Lower leg skin (tissue), 4 donors: ENCODE results near the gene TARDBP. TPM values are rescaled to one million over a fixed set of nuclear protein-coding genes. Genes with fewer than 3 reads are reported as not detected.

Experiments
- DNase-seq, 2 donors: peaks; one replicate each; pipeline ENCODE4 v3.0.0-alpha.2; 2019; ENCODE audit warnings: low spot score in 2 of 2
- H3K4me3 ChIP-seq: fragments of 200-600 bp; sonication (generic); 2 replicates; pipeline ENCODE4 v1.5.1; 2017; ENCODE audit warnings: mild to moderate bottlenecking, low read depth; ENCODE audit not compliant: poor library complexity, severe bottlenecking
- POLR2A ChIP-seq, 2 donors: fragments of 450-650 bp; IDR thresholded peaks; one replicate each; pipeline ENCODE4 v1.6.1; 2016 to 2017; ENCODE audit warnings: antibody characterized with exemption in 2 of 2, mild to moderate bottlenecking in 1 of 2, moderate library complexity in 1 of 2
- WGBS, 2 donors: methylation state at CpG; one replicate each; pipeline ENCODE4 v1.1.5; 2018; 5-methylcytosine and 5-hydroxymethylcytosine counted together
- intact Hi-C: fragments of 100-400 bp; cut with DNase I; formaldehyde crosslinking; loops from one replicate; pipeline ENCODE4 v1.15.0; 2023; ENCODE audit warnings: low total_unique reads
- total RNA-seq, 4 donors: library from RNA; depleted of rRNA; stranded (reverse); fragments of >200 nt; gene quantifications; one replicate each; pipeline ENCODE4 v1.1.0, GENCODE V29; 2016
- TF ChIP-seq, protein P1 (sequence below), 3 donors: fragments of 450-650 bp; IDR thresholded peaks; one replicate each; pipeline ENCODE4 v1.5.1; 2016; ENCODE audit warnings: antibody characterized with exemption in 3 of 3, mild to moderate bottlenecking in 3 of 3, moderate library complexity in 2 of 3

The TARDBP gene
- total RNA-seq, 4 donors from 2014 or later = 63.5 to 169 (median 125) TPM

DNA sequence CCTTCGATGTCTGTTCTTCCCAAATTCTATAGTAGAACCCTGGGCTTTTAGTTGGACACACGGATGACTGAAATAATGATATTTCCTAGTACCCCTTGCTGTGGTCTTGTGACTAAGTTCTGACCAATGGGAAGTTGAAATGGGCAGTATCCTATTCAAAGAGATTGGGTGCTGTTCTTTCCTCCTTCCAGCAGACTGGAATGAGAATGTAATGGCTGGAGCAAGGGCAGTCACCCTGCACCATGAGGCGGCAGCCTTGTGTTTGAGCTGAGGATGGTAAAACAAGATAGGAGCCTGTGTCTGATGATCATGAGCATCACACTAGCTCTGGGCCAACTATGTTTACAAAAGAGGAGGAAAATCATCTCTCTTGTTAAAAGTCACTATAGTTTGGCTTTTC is 52.5 kb downstream of the TARDBP start:
- no peak for TF ChIP-seq POLR2A (IDR thresholded peaks at IDR 0.05)
- intact Hi-C loops = no loop called here
- DNase-seq = peak in 1 of 2 donors; percentile 34
- 94 to 99% methylated on average over 3 of the region's 3 CpGs for WGBS, 2 donors
- H3K4me3 ChIP-seq = no peak overlapping the region

DNA sequence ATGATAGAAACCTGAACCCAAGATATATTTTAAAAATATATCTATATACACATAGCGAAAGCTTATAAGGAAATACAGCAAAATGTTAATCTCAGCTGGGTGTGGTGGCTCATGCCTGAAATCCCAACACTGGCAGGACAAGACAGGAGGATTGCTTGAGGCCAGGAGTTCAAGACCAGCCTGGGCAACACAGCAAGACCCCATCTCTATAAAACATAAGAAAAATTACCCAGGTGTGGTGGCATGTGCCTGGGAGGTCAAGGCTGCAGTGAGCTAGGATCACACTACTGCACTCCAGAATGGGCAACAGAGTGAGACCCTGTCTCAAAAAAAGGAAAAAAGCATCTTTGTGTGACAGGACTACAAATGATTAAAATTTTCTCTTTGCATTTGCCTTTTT is 53.3 kb downstream of the TARDBP start:
- intact Hi-C loops = no loop called here
- no peak overlapping the region for H3K4me3 ChIP-seq
- 100% methylated on average over 1 of the region's 1 CpG for WGBS, 2 donors
- DNase-seq = peak in 1 of 2 donors; percentile 14
- TF ChIP-seq POLR2A (IDR thresholded peaks at IDR 0.05) = no peak
- TF ChIP-seq, protein P1, sequence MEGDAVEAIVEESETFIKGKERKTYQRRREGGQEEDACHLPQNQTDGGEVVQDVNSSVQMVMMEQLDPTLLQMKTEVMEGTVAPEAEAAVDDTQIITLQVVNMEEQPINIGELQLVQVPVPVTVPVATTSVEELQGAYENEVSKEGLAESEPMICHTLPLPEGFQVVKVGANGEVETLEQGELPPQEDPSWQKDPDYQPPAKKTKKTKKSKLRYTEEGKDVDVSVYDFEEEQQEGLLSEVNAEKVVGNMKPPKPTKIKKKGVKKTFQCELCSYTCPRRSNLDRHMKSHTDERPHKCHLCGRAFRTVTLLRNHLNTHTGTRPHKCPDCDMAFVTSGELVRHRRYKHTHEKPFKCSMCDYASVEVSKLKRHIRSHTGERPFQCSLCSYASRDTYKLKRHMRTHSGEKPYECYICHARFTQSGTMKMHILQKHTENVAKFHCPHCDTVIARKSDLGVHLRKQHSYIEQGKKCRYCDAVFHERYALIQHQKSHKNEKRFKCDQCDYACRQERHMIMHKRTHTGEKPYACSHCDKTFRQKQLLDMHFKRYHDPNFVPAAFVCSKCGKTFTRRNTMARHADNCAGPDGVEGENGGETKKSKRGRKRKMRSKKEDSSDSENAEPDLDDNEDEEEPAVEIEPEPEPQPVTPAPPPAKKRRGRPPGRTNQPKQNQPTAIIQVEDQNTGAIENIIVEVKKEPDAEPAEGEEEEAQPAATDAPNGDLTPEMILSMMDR (IDR thresholded peaks at IDR 0.05) = no peak

DNA sequence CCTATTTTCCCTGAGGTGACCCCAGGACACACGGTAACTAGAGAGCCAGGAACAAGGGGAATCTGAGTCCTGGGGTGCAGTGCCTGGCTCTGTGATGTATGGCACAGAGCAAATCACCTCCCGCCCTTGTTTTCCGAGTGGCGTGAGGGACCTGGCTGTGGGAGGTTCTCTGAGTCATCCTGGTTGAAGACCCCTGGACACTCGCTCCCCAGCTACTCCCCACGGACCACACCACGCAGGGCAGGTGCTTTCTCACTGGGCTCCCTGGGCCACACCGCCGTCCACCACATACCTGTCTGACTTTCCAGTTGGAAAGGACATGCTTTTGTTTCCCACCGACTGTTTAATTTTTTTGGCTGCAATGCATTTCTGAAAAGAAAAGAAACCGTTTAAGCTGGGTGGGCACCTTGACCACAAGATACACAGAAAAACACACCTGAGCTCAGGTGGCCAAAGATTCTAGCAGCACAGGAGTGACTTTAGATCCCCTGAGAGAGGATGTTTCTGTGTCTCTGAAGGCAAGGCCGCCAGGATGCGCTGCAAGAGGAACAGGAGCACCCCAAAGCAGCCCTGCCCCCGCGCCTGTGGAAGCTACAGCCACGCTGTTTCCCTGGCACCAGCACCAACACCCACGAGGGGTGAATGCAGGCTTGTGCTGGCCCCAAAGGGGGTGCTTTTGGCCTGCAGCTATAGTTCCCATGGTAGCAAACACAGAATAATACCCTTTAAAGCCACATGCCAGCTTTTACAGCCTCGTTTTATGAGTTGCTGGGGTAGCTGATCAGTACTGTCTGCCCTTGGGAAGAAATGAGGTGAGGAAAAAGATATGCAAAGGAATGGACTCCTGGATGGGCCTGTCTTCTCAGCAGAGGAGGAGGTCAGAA is 55.5 kb downstream of the TARDBP start:
- H3K4me3 ChIP-seq = no peak overlapping the region
- intact Hi-C loops = no loop called here
- TF ChIP-seq, protein P1 (IDR thresholded peaks at IDR 0.05) = no peak
- no peak for TF ChIP-seq POLR2A (IDR thresholded peaks at IDR 0.05)
- DNase-seq = peak in 1 of 2 donors; percentile 81
- 77 to 85% methylated on average over 18 of the region's 18 CpGs for WGBS, 2 donors

DNA sequence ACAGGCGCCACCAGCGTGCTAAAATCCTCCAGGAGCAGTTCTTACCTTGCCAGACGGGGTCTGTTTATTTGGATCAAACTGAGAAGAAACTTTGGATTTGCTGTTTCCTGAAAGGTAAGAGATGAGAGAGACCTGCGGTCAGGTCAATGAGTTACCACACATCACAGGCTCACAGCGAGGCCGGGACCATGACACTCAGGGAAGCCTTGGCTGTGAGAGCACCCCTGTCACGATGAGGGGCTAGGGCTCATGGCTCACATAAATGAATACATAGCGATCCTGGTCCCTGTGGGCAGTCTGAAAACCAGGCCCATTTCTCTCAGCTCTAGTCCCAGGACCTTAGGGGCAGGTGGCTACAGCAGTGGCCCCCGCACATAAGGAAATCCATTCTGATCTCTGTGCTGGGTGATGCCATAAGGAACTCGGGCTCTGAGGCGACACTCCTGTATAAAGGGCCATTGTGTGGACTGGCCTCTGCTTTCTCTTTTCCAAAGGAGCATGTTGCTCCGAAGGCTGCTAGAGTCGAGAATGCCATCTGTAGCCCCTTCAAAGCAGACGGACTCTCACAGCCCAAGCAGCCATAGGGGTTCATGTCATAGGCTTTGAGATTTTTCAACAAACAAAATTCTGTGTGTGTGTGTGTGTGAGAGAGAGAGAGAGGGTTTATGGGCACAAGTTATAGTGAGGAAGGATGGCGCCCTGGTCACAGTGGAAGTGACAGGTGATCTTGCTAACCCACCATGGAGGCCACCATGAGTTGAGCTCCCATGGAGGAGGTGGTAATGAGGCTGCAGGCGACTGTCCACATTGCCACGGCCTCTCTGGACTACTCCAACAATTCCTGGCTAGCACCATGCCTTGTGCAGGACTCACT is 56.4 kb downstream of the TARDBP start:
- no peak overlapping the region for H3K4me3 ChIP-seq
- WGBS, 2 donors = 86 to 87% methylated on average over 17 of the region's 17 CpGs
- TF ChIP-seq, protein P1 (IDR thresholded peaks at IDR 0.05) = no peak
- no peak for TF ChIP-seq POLR2A (IDR thresholded peaks at IDR 0.05)
- peak in 1 of 2 donors; percentile 53 for DNase-seq
- intact Hi-C loops = no loop called here

DNA sequence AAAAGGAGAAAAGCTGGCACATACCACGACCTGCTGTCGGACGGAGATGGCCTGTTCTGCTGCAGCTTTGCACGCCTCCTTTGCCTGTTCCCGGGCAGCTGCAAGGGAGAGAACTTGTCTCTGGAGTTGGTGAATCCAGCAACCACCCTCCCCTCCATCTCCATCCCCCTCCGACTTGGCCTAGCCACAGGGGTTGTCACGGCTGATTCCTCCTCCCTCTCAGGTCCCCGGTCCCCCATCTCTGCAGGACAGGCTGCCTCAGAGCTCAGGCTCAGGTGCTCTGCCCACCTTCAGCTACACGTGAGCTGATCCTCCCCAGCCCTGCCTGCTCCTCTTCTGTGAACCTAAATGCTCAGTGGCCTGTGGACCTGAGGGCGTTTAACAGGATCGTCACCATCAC is 58.4 kb downstream of the TARDBP start:
- WGBS, 2 donors = 87% methylated on average over 11 of the region's 11 CpGs
- no peak overlapping the region for H3K4me3 ChIP-seq
- DNase-seq = peak in 1 of 2 donors; percentile 64
- intact Hi-C loops = no loop called here
- TF ChIP-seq, protein P1 (IDR thresholded peaks at IDR 0.05) = no peak
- TF ChIP-seq POLR2A (IDR thresholded peaks at IDR 0.05) = no peak
